Measurements from ENCODE around the gene ABCB11. TPM values are rescaled to one million over a fixed set of nuclear protein-coding genes. Genes with fewer than 3 reads are reported as not detected.

ABCB11 gene
- total RNA-seq, 1 donor from 2014 or later: 0.02 TPM

GRCh38 chr2:168907940-168908662, 123.0 kb downstream of the ABCB11 start:
- Histone ChIP-seq H3K4me3 (ENCODE audit: insufficient read depth, low read depth, low read length) (no peak overlapping the region), H3K27ac (ENCODE audit: low read depth, low read length) (no peak overlapping the region), H3K4me2 (ENCODE audit: low read length) (no peak overlapping the region), H3K4me1 (ENCODE audit: insufficient read depth, low read length) (no peaks in the 10 kb centered on the region), H3K79me2 (ENCODE audit: insufficient read depth, low read length) (no peaks in the 10 kb centered on the region), H2AFZ (ENCODE audit: low read depth, low read length) (no peak overlapping the region), H3K27me3 (ENCODE audit: insufficient read depth, low read length) (peaks cover 3% of the 10 kb centered on the region), H3K9ac (ENCODE audit: low read length) (no peak overlapping the region), H4K20me1 (ENCODE audit: insufficient read depth, low read length) (no peaks in the 10 kb centered on the region), H3K9me3 (ENCODE audit: insufficient read depth, low read depth, low read length) (no peaks in the 10 kb centered on the region), H3K36me3 (ENCODE audit: insufficient read depth, low read length) (no peaks in the 10 kb centered on the region)
- H3K27me3 Mint-ChIP-seq (ENCODE audit: low read depth, unreplicated experiment): peaks cover 11% of the 10 kb centered on the region
- no peak overlapping the region for H3K27ac Mint-ChIP-seq (ENCODE audit: unreplicated experiment)
- no peak for FAIRE-seq
- no peak overlapping the region for H3K4me3 Mint-ChIP-seq (ENCODE audit: unreplicated experiment)
- no peaks in the 10 kb centered on the region for H3K36me3 Mint-ChIP-seq (ENCODE audit: low read depth, unreplicated experiment)
- H3K4me1 Mint-ChIP-seq (ENCODE audit: low read depth, unreplicated experiment): no peaks in the 10 kb centered on the region
- DNase-seq (ENCODE audit: low read depth): no peak
- TF ChIP-seq, protein P1, sequence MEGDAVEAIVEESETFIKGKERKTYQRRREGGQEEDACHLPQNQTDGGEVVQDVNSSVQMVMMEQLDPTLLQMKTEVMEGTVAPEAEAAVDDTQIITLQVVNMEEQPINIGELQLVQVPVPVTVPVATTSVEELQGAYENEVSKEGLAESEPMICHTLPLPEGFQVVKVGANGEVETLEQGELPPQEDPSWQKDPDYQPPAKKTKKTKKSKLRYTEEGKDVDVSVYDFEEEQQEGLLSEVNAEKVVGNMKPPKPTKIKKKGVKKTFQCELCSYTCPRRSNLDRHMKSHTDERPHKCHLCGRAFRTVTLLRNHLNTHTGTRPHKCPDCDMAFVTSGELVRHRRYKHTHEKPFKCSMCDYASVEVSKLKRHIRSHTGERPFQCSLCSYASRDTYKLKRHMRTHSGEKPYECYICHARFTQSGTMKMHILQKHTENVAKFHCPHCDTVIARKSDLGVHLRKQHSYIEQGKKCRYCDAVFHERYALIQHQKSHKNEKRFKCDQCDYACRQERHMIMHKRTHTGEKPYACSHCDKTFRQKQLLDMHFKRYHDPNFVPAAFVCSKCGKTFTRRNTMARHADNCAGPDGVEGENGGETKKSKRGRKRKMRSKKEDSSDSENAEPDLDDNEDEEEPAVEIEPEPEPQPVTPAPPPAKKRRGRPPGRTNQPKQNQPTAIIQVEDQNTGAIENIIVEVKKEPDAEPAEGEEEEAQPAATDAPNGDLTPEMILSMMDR (IDR thresholded peaks at IDR 0.05; ENCODE audit: insufficient read depth, low read depth, low read length): no peak
- TF ChIP-seq EZH2 (IDR thresholded peaks at IDR 0.05; ENCODE audit: insufficient read depth, low read length): no peak
- no peaks in the 10 kb centered on the region for H3K9me3 Mint-ChIP-seq (ENCODE audit: unreplicated experiment)

DNA sequence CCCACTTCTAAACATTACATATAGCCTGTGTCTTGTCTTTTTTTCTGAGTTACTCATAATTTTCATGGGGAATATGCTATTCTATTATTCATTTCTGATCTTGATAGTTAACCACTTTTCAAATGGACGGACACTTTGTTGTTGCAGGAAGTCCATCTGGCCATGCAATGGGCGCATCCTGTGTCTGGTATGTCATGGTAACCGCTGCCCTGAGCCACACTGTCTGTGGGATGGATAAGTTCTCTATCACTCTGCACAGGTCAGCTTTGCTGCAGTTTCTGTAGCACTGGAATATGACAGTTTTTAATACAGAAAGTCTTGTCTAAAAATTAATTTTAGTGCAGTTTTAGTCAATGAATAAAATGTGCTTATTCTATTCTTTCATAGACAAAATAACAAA, 126.8 kb downstream of the ABCB11 start:
- no peak for DNase-seq (ENCODE audit: low read depth)
- Mint-ChIP-seq H3K4me1 (ENCODE audit: low read depth, unreplicated experiment) (no peaks in the 10 kb centered on the region), H3K27ac (ENCODE audit: unreplicated experiment) (no peak overlapping the region), H3K9me3 (ENCODE audit: unreplicated experiment) (no peaks in the 10 kb centered on the region), H3K36me3 (ENCODE audit: low read depth, unreplicated experiment) (no peaks in the 10 kb centered on the region), H3K27me3 (ENCODE audit: low read depth, unreplicated experiment) (no peaks in the 10 kb centered on the region), H3K4me3 (ENCODE audit: unreplicated experiment) (no peak overlapping the region)
- FAIRE-seq: no peak
- H3K36me3 ChIP-seq (ENCODE audit: insufficient read depth, low read length): no peaks in the 10 kb centered on the region
- no peaks in the 10 kb centered on the region for H3K9me3 ChIP-seq (ENCODE audit: insufficient read depth, low read depth, low read length)
- no peaks in the 10 kb centered on the region for H3K79me2 ChIP-seq (ENCODE audit: insufficient read depth, low read length)
- H3K4me2 ChIP-seq (ENCODE audit: low read length): no peak overlapping the region
- no peaks in the 10 kb centered on the region for H3K4me1 ChIP-seq (ENCODE audit: insufficient read depth, low read length)
- H3K27ac ChIP-seq (ENCODE audit: low read depth, low read length): no peak overlapping the region
- no peaks in the 10 kb centered on the region for H4K20me1 ChIP-seq (ENCODE audit: insufficient read depth, low read length)
- no peak overlapping the region for H3K9ac ChIP-seq (ENCODE audit: low read length)
- no peak for TF ChIP-seq EZH2 (IDR thresholded peaks at IDR 0.05; ENCODE audit: insufficient read depth, low read length)
- TF ChIP-seq, protein P1 (IDR thresholded peaks at IDR 0.05; ENCODE audit: insufficient read depth, low read depth, low read length): no peak
- H2AFZ ChIP-seq (ENCODE audit: low read depth, low read length): no peak overlapping the region
- no peaks in the 10 kb centered on the region for H3K27me3 ChIP-seq (ENCODE audit: insufficient read depth, low read length)
- H3K4me3 ChIP-seq (ENCODE audit: insufficient read depth, low read depth, low read length): no peak overlapping the region

GRCh38 chr2:168903888-168904287, 127.2 kb downstream of the ABCB11 start:
- Mint-ChIP-seq H3K4me1 (ENCODE audit: low read depth, unreplicated experiment) (no peaks in the 10 kb centered on the region), H3K9me3 (ENCODE audit: unreplicated experiment) (no peaks in the 10 kb centered on the region), H3K36me3 (ENCODE audit: low read depth, unreplicated experiment) (no peaks in the 10 kb centered on the region), H3K27ac (ENCODE audit: unreplicated experiment) (no peak overlapping the region), H3K27me3 (ENCODE audit: low read depth, unreplicated experiment) (no peaks in the 10 kb centered on the region), H3K4me3 (ENCODE audit: unreplicated experiment) (no peak overlapping the region)
- H3K27me3 ChIP-seq (ENCODE audit: insufficient read depth, low read length): no peaks in the 10 kb centered on the region
- H3K79me2 ChIP-seq (ENCODE audit: insufficient read depth, low read length): no peaks in the 10 kb centered on the region
- no peak for DNase-seq (ENCODE audit: low read depth)
- H3K27ac ChIP-seq (ENCODE audit: low read depth, low read length): no peak overlapping the region
- H4K20me1 ChIP-seq (ENCODE audit: insufficient read depth, low read length): no peaks in the 10 kb centered on the region
- no peak overlapping the region for H3K9ac ChIP-seq (ENCODE audit: low read length)
- no peak for FAIRE-seq
- no peaks in the 10 kb centered on the region for H3K9me3 ChIP-seq (ENCODE audit: insufficient read depth, low read depth, low read length)
- no peaks in the 10 kb centered on the region for H3K36me3 ChIP-seq (ENCODE audit: insufficient read depth, low read length)
- H3K4me1 ChIP-seq (ENCODE audit: insufficient read depth, low read length): no peaks in the 10 kb centered on the region
- H3K4me3 ChIP-seq (ENCODE audit: insufficient read depth, low read depth, low read length): no peak overlapping the region
- no peak overlapping the region for H2AFZ ChIP-seq (ENCODE audit: low read depth, low read length)
- TF ChIP-seq, protein P1 (IDR thresholded peaks at IDR 0.05; ENCODE audit: insufficient read depth, low read depth, low read length): no peak
- no peak for TF ChIP-seq EZH2 (IDR thresholded peaks at IDR 0.05; ENCODE audit: insufficient read depth, low read length)
- no peak overlapping the region for H3K4me2 ChIP-seq (ENCODE audit: low read length)
